HTR-8/SVneo (cell line): ENCODE data around the gene CLIP1.
"Not testable (repeated sequence)": the region's sequence is repeated elsewhere in the genome, so short reads cannot be mapped to it uniquely, and the experiment has no call there.

Experiments used
- DNase-seq: peaks from one replicate; pipeline ENCODE4 v3.0.0; 2011; ENCODE audit warnings: low spot score, mixed read lengths; ENCODE audit not compliant: insufficient read length
- FAIRE-seq: peaks from 2 replicates; lab custom pipeline; 2011; peaks lifted over from hg19 to GRCh38; lab: Jason Lieb, UNC

CLIP1 gene

GRCh38 chr12:122438822-122439221 is 16.4 kb upstream of the CLIP1 start:
- DNase-seq, FAIRE-seq: not testable (repeated sequence)

- FAIRE-seq (no peak), DNase-seq (no peak)
These were observed 15.2 kb upstream of the CLIP1 start for GRCh38 chr12:122437656-122438121.

- DNase-seq (no peak), FAIRE-seq (no peak)
These were observed 12.7 kb upstream of the CLIP1 start for GRCh38 chr12:122435186-122435585.

- FAIRE-seq: not testable (repeated sequence)
These were observed 6.6 kb upstream of the CLIP1 start for GRCh38 chr12:122429043-122429442.

GRCh38 chr12:122427403-122427802 is 4.9 kb upstream of the CLIP1 start:
- no peak for DNase-seq
- FAIRE-seq: no peak

More at GRCh38 chr12:122429043-122429442, 6.6 kb upstream of the CLIP1 start:
- DNase-seq: not testable (repeated sequence)

- DNase-seq: no peak
- FAIRE-seq: no peak
These were observed 1.0 kb upstream of the CLIP1 start for GRCh38 chr12:122423258-122424165.

- DNase-seq (no peak), FAIRE-seq (no peak)
These were observed 325 bp upstream of the CLIP1 start for GRCh38 chr12:122422730-122423257.

GRCh38 chr12:122421187-122421820 is 1.2 kb downstream of the CLIP1 start:
- FAIRE-seq: no peak
- no peak for DNase-seq

- no peak for FAIRE-seq
- no peak for DNase-seq
These were observed 1.9 kb downstream of the CLIP1 start for GRCh38 chr12:122420471-122421162.

GRCh38 chr12:122419094-122419493 is 3.4 kb downstream of the CLIP1 start:
- DNase-seq, FAIRE-seq: not testable (repeated sequence)

GRCh38 chr12:122415665-122416064 is 6.8 kb downstream of the CLIP1 start:
- not testable (repeated sequence) for DNase-seq, FAIRE-seq

GRCh38 chr12:122413516-122414404 is 8.7 kb downstream of the CLIP1 start:
- FAIRE-seq (no peak), DNase-seq (no peak)

- FAIRE-seq: no peak
- no peak for DNase-seq
These were observed 9.5 kb downstream of the CLIP1 start for GRCh38 chr12:122412851-122413433.

- DNase-seq (no peak), FAIRE-seq (no peak)
These were observed 10.9 kb downstream of the CLIP1 start for GRCh38 chr12:122411537-122411936.

- no peak for DNase-seq
- no peak for FAIRE-seq
These were observed 15.3 kb downstream of the CLIP1 start for GRCh38 chr12:122407208-122407607.

GRCh38 chr12:122406701-122407164 is 15.7 kb downstream of the CLIP1 start:
- FAIRE-seq: no peak
- no peak for DNase-seq

- DNase-seq (no peak), FAIRE-seq (no peak)
These were observed 18.6 kb downstream of the CLIP1 start for GRCh38 chr12:122403831-122404230.

- DNase-seq: no peak
- no peak for FAIRE-seq
These were observed 19.2 kb downstream of the CLIP1 start for GRCh38 chr12:122403115-122403770.
